Kidney epithelial cell (primary cell): ENCODE measurements around the gene DDI2. TPM values are rescaled to one million over a fixed set of nuclear protein-coding genes. Genes with fewer than 3 reads are reported as not detected.

Source experiments
- DNase-seq: peaks from one replicate; pipeline ENCODE4 v3.0.0-alpha.2; 2010; ENCODE audit warnings: low read depth
- H3K27me3 ChIP-seq: 2 replicates; pipeline ENCODE4 v1.6.0; 2011; ENCODE audit warnings: low read length; ENCODE audit not compliant: control insufficient read depth, insufficient read depth
- H3K36me3 ChIP-seq: 2 replicates; pipeline ENCODE4 v1.5.1; 2011; ENCODE audit warnings: low read length; ENCODE audit not compliant: control insufficient read depth, insufficient read depth
- H3K4me3 ChIP-seq: 2 replicates; pipeline ENCODE4 v1.5.1; 2011; ENCODE audit warnings: low read depth, mild to moderate bottlenecking, control low read depth, low read length
- total RNA-seq: library from RNA; depleted of rRNA; stranded (reverse); fragments of >200 nt; gene quantifications from 2 replicates; pipeline ENCODE4 v1.2.3, GENCODE V29; 2015
- TF ChIP-seq, protein P1 (sequence below): IDR thresholded peaks from 2 replicates; pipeline ENCODE4 v1.5.1; 2011; ENCODE audit warnings: mild to moderate bottlenecking, moderate library complexity, low read length, control low read depth, inconsistent platforms; ENCODE audit not compliant: insufficient read depth, poor library complexity, severe bottlenecking

Gene DDI2
- 16.9 TPM in 2 replicates for total RNA-seq

DNA sequence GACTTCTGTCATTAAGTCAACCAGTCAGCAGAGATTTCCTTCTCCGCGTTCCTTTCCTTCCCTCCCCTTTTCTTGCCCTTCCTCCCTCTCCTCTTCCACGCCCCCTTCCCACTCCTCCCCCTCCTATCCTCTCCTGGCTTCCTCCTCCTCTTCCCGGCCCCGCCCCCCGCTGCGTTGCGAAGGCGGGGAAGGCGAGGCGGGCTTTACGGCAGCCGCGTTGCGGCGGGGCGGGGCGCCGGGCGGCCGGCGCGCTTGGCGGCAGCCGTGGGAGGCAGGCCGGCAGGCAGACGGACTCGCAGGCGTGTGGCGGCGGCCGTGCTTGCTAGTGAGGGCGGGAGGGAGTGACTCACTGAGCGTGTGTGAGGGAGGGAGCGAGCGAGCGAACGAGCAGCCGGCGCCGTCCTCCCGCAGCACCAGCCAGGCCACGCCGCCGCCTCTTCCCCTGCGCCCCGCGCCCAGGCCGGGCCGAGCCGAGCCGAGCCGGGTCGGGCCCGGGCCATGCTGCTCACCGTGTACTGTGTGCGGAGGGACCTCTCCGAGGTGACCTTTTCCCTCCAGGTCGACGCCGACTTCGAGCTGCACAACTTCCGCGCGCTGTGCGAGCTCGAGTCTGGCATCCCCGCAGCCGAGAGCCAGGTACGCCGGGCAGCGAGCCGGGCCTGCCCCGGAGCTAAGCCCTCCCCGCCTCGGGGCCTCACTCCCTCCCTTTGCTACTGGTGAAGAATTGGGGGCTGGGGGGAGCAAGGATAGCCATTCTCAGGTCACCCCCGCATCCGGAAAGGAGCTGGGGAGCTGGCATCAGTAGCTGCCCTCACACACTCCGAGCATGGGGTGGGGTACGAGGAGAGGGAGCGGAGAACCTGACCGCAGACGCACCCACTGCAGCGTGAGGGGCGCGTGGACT, at the start of gene DDI2:
TSS of gene DDI2 (plus strand) at position 286 of the 904 bp plus-strand sequence. CDS start at position 499, 213 bp downstream.
- Histone ChIP-seq H3K4me3 (peak within 1 kb of the TSS; percentile 83), H3K36me3 (no peaks in the 10 kb centered on the region), H3K27me3 (no peaks in the 10 kb centered on the region)
- peak; percentile 84 for DNase-seq
- TF ChIP-seq, protein P1, sequence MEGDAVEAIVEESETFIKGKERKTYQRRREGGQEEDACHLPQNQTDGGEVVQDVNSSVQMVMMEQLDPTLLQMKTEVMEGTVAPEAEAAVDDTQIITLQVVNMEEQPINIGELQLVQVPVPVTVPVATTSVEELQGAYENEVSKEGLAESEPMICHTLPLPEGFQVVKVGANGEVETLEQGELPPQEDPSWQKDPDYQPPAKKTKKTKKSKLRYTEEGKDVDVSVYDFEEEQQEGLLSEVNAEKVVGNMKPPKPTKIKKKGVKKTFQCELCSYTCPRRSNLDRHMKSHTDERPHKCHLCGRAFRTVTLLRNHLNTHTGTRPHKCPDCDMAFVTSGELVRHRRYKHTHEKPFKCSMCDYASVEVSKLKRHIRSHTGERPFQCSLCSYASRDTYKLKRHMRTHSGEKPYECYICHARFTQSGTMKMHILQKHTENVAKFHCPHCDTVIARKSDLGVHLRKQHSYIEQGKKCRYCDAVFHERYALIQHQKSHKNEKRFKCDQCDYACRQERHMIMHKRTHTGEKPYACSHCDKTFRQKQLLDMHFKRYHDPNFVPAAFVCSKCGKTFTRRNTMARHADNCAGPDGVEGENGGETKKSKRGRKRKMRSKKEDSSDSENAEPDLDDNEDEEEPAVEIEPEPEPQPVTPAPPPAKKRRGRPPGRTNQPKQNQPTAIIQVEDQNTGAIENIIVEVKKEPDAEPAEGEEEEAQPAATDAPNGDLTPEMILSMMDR: no peak

DNA sequence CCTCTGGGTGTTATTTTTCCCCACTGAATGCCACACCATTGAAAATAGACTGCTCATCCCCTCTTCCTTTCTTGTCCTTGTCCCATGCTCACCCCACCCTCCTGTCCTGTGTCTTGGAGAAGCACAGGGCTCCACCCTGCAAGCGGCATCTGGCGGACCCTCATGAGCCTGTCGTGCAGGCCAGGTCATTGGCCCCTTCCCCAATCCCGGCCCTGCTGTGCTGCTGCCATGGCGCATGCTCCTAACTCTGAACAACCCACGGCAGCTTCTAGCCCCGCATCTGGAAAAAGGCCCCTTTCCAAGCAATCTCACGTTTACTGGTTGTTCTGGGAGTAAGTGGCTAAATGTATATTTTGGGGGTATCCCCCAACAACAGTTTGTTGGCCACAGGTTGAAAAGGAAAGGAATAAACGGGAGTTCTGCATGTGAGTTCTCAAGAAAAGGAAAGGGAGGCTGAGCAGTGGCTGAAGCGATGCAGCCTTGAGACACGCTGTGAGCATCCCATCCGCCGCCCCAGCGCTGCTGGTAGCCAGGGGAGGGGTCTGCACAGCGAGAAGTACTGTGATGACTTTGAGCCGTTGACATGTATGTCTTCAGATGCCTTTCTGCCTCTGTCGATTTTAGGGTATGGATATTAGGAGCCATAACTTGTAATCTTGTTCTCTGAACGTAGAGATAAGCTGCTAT, 48.7 kb upstream of the DDI2 start:
- TF ChIP-seq, protein P1: no peak
- no peak for DNase-seq
- H3K36me3 ChIP-seq: peaks cover 4% of the 10 kb centered on the region
- no peak overlapping the region for H3K4me3 ChIP-seq
- H3K27me3 ChIP-seq: no peaks in the 10 kb centered on the region

DNA sequence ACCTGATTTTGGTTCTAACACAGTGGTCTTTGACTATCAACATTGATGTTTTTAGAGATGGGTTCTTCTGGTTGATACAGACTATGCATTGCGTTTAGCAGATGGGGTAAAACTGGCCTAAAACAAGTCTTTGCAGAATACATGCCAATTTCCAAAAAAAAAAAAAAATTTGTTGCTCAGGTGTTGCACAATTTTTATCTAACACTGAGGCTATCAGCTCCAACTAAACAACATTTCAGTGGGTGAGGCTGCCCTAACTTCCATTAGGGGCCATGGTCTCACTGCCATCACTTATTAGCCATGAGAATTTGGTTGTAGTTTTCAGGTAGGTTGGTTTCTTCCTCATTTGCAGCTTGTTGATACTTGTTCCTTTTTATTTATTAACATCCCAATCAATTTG, 46.4 kb upstream of the DDI2 start:
- DNase-seq: no peak
- peaks cover 4% of the 10 kb centered on the region for H3K36me3 ChIP-seq
- no peaks in the 10 kb centered on the region for H3K27me3 ChIP-seq
- no peak overlapping the region for H3K4me3 ChIP-seq
- TF ChIP-seq, protein P1: no peak

DNA sequence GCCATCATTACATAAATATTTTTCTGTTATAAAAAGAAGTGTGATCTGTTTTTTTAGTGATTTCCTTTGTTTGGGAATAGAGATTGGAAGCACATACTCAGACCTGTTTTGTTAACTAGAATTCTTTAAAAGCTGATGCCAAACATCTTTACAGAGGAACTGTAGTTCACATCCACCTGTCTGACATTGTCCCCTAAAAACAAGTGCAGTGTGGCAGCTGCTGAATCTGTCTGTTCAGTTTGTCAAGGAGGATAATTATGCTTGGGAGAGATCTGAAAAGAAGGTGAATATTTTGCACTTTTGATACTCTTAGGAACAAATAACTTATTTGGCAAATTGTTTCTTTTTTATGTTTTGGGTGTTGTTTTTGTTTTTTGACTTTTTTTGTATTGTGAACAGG, 46.0 kb upstream of the DDI2 start:
- Histone ChIP-seq H3K27me3 (no peaks in the 10 kb centered on the region), H3K36me3 (peaks cover 2% of the 10 kb centered on the region), H3K4me3 (no peak overlapping the region)
- TF ChIP-seq, protein P1: no peak
- no peak for DNase-seq

DNA sequence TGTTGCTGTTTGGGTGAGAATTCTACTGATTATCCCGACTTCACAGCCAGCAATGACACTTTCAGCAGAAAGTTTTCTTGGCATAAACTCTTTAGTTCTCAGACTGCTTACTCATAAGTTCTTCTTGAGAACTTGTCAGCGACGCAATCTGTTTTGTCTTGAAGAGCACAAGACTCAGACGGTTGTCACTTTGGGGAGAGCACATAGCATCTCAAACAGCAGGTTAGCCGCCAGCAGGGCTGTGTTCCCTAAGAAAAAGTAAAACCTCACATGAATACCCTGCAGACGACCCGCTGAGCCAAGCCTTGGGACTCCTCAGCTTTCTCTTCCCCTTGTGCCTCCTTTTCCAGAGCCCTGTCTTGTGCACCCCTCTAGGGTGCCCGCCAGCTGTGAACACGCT, 43.8 kb upstream of the DDI2 start:
- Histone ChIP-seq H3K36me3 (no peaks in the 10 kb centered on the region), H3K4me3 (no peak overlapping the region), H3K27me3 (no peaks in the 10 kb centered on the region)
- TF ChIP-seq, protein P1: no peak
- no peak for DNase-seq
